Measurements from ENCODE around the gene TIAL1.
"Not testable (repeated sequence)": the region's sequence is repeated elsewhere in the genome, so short reads cannot be mapped to it uniquely, and the experiment has no call there.

The TIAL1 gene

DNA sequence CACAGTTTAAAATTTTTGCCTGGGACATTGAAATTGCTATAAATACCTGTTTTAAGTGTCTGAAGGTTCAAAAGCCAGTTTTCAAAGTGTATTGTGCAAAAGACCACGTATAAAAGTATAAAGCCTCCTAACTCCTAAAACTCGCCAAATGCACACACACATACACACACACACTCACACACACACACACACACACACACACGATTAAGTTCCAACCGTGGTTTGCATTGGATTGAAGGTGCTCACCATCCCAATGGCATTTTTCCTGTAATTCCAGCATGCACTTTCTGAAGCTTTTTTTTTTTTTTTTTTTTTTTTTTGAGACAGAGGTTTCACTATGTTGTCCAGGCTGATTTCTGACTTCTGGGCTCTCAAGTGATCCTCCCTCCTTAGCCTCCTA is 51.5 kb downstream of the TIAL1 start:
- DNase-seq, result no peak

DNA sequence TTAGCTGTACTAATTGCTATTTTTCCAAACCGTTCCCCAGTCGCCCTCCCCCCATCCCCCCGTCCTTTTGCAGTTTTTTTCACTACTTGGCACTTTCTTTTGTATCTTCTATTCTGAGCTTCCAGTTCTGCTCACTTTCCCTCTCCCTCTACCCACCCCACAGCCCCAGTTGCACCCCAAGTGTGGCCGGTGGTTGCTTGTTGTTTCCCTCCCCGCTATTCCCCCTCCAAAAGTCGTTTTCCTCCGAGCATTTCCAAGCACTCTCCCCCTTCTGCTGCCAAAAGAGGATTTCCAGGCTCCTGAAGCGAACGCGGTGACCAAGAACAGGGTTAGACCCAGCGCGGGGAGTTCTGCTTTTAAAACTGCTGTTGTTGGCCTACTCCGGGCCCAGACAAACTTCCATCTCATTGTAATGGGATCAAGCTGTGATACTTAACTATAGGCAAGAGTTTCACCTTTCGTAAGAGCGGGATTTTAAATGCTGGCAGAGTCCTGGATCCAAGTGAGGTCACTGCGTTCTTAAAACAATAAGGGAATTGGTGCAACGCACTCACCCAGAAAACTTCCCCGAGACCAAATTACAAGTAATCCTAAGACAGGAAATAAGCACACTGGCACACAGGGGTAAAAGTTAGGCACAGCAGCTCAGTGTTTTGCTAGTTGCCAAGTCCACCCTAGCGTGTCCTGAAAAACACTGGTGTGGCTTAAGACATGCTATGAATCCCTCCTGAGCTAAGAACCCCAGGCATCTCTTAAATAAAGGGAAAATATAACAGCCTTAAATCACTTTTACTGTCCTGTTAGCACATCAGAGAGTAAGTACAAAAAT is 52.7 kb downstream of the TIAL1 start:
- no peak for DNase-seq

DNA sequence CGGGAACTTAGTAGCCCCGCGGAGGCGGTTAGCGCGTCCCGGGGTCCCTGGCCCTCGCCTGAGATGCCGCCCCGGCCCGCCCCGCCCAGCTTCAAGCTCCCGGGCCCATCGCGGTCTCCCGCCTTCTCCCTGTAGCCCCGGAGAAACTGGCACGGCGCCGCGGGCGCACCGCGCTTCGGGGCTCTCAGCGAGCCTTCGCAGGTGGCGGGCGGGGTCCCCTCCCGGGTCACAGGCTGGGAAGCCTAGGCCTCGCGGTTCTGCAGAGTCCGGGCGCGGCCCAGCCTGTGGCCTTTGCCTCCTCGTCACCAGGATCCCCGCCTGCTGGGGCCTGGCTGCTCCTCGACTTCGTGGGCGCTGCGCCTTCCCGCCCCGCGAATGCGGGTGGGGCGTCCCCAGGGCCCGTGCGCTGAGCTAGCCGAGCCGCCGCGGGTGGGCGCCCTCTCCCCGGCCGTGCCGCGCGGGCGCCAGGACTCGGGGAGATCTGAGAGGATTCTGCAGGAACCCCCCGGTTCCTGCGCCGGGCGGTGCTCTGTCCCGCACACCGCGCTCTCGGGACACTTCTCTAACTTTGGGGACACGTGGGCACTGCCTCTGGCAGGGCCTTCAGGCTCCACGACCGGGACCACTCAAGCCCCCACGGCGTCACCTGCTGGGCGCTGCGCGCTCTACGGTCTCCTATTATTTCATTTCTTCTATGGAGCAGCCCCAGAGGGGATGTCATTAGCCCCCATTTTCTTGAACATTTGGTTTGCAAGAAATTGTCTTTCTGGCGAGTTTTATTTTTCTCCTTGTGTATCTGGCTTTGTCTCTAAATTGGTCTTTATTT is 53.6 kb downstream of the TIAL1 start:
- DNase-seq, result peak; percentile 73

- DNase-seq, result peak; percentile 91
Measured at GRCh38 chr10:119542357-119542987, 54.3 kb downstream of the TIAL1 start, which contains the start of gene RGS10. TSS of gene RGS10 (minus strand) at chr10:119542719. CDS start at chr10:119542638, 81 bp downstream.

- peak; percentile 82 for DNase-seq
Measured at GRCh38 chr10:119541459-119542356, 55.1 kb downstream of the TIAL1 start.

DNA sequence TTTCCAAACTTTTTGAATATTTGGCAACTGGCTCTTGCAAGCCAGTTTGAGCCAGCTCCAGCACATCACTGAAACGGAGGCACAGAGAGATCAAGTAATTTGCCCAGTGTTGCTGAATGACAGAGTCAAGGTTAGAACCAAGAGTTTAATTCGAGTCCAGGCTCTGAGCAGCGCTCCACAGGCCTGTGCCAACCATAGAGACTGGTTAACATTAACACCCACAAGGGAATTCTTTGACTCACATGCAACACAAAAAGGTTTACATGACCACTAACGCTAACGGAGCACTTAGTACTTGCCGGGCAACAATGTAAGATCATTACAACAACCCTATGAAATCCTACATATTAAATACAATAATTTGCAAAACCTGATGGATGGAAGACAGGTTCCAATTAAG is 55.7 kb downstream of the TIAL1 start:
- peak; percentile 36 for DNase-seq

DNA sequence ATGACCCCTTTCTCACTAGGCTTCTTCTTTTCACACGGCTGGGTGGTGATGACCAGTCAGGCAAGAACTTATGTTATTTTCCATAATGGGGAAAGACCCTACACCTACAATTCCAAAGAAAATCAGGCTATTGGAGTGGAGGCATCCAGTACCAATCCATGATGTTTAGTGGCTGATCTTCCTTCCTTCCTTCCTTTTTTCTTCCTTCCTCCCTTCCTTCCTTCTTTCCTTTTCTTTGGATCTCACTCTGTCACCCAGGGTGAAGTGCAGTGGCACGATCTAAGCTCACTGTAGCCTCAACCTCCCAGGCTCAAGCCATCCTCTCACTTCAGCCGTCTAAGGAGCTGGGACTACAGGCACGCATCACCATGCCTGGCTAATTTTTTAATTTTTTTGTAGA is 56.7 kb downstream of the TIAL1 start:
- no peak for DNase-seq

GRCh38 chr10:119539359-119539825 is 57.4 kb downstream of the TIAL1 start:
- peak; percentile 25 for DNase-seq

GRCh38 chr10:119538632-119539358 is 58.0 kb downstream of the TIAL1 start:
- DNase-seq, result peak; percentile 34

GRCh38 chr10:119537953-119538630 is 58.7 kb downstream of the TIAL1 start:
- DNase-seq, result no peak

DNA sequence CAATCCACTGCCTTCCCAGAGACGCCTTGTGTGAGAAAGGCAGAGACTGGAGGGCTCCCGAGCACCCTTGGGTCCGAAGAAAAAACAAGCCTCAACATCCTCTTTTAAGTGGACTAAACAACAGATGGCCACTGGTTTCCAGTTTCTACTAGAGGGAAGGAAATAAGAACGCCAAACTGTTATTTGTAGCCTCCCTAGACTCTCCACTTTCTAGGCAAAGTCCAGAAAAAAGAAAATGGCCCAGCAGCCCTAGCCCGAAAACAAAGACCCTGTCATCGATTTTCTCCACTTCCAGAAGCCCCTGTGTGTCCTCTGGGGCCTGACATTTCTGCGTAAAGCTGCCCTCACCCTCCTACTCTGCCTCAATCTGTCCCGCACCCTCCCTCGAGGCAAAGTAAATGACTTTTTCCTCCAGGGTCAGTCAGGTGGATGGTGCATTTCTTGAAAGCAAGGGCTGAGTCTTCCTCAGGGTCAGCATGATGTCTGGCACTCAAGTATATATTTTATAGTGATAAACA is 60.2 kb downstream of the TIAL1 start:
- DNase-seq, result no peak

DNA sequence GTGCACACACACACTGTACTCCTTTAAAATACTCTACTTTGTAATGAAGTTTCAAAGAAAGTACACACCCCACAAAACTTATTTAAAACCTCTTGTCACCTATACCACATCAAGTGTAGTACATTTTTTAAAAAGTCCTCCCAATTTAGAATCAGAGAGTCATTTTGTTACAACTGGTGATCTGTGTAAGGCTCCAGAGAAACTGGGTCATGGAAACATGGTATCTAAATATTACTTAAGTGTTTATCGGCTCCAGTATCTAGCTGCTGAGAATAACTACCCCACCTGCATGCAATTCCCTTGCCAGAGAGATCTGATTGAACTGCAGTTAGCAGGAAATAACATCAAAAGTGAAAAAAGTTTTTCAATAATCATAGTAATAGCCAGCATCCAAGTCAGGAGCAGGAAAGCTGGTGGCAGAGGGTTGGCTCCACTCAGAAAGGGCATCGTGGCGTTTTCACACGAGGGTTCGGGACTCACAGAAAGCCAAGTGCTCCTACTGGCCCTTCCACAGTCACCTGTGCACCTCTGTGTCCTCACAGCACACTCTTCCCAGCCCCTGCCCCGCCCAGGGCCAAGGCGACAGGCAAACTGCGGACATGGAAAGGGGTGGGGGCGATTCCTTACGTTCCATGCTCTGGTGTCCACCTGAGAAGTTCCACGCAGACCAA is 60.8 kb downstream of the TIAL1 start:
- no peak for DNase-seq

- DNase-seq, result no peak
Measured at GRCh38 chr10:119535305-119535704, 61.5 kb downstream of the TIAL1 start.

DNA sequence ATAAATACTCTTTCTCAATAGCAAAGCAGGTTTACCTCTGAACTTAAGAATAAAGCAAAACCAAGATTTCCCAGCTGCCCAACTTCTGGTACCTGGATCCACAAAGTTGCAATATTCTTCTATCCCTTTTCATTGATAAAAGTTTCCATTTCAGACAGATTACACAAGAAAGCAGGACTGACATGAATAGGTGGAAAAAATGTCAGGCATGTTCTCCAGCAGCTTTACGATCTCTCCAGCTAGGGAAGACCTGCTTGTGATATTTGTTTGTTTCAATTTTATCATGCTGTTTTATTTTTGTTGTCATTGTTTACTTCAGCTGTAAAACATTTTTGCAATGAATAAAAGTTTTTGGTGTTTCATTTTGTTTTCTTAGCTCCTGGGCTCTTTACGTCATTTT is 63.3 kb downstream of the TIAL1 start:
- no peak for DNase-seq

DNA sequence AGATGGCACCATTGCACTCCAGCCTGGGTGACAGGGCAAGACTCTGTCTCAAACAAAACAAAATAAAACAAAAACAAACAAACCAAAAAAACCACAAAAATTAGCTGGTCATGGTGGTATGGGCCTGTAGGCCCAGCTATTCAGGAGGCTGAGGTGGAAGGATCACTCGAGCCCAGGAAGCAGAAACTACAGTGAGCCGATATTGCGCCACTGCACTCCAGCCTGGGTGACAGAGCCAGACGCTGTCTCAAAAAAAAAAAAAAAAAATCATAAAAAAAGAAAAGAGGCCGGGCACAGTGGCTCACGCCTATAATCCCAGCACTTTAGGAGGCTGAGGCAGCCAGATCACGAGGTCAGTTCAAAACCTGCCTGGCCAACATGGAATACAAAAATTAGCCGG is 64.0 kb downstream of the TIAL1 start:
- DNase-seq, result not testable (repeated sequence)

- DNase-seq, result not testable (repeated sequence)
Measured at GRCh38 chr10:119532251-119532650, 64.5 kb downstream of the TIAL1 start.

DNA sequence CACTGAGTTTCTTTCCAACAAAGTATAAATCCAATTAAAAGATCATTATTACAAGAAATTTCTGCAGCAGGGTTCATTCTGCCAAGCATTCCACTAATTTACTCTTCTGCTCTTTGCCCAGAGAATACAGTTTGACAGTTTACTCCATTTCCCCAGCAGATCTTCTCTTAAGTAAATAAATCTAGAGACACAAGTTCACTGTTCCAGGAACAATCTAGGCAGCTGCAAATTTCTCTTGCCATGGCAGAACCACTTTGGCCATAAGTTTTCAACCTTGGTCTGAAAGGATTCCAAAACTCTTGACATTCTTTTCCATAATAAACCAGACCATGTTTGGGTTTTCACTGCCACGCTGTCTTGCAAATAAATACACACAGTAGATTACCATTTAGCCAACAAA is 65.7 kb downstream of the TIAL1 start:
- DNase-seq, result no peak

GRCh38 chr10:119528663-119529237 is 68.0 kb downstream of the TIAL1 start:
- DNase-seq, result not testable (repeated sequence)

Data from activated naive CD4-positive, alpha-beta T cell treated with anti-CD3 and anti-CD28 coated beads, Interleukin-2, amount 50 U/mL, for 16 hours (primary cell).